Breast epithelium (tissue), 4 donors: ENCODE measurements around the gene ARHGDIG. TPM values are rescaled to one million over a fixed set of nuclear protein-coding genes. Genes with fewer than 3 reads are reported as not detected.

Experiments
- DNase-seq, 2 donors: peaks; one replicate each; pipeline ENCODE4 v3.0.0-alpha.2; 2019; ENCODE audit warnings: low spot score in 2 of 2
- H3K27ac ChIP-seq, 2 donors: fragments of 200-600 bp; sonication (generic) in 1 of 2; one replicate each; pipeline ENCODE4 v1.5.1; 2016 to 2019; ENCODE audit warnings: mild to moderate bottlenecking in 1 of 2
- H3K27me3 ChIP-seq, 2 donors: fragments of 200-600 bp; sonication (generic) in 1 of 2; one replicate each; pipeline versions ENCODE4 v1.5.1 to v1.6.0; 2017 to 2019; ENCODE audit warnings: control low read depth in 1 of 2, mild to moderate bottlenecking in 1 of 2
- H3K36me3 ChIP-seq: fragments of 200-600 bp; one replicate; pipeline ENCODE4 v1.5.1; 2019
- H3K4me1 ChIP-seq, 2 donors: fragments of 200-600 bp; sonication (generic); one replicate each; pipeline ENCODE4 v1.5.1; 2016 to 2019; ENCODE audit warnings: control low read depth in 1 of 2
- H3K4me3 ChIP-seq, 3 donors: fragments of 200-600 bp; sonication (generic); 1 replicate in 2 of 3; 2 replicates in 1 of 3; pipeline ENCODE4 v1.5.1; 2016 to 2019; ENCODE audit warnings: mild to moderate bottlenecking in 3 of 3, moderate library complexity in 2 of 3
- H3K9me3 ChIP-seq, 2 donors: fragments of 200-600 bp; sonication (generic) in 1 of 2; one replicate each; pipeline ENCODE4 v1.5.1; 2016 to 2019; ENCODE audit warnings: control low read depth in 1 of 2
- CTCF ChIP-seq, 3 donors: fragments of 450-650 bp; IDR thresholded peaks; one replicate each; pipeline ENCODE4 v1.5.1; 2016 to 2017; ENCODE audit warnings: antibody characterized with exemption in 3 of 3, mild to moderate bottlenecking in 3 of 3, moderate library complexity in 3 of 3
- POLR2A ChIP-seq: fragments of 450-650 bp; IDR thresholded peaks from one replicate; pipeline ENCODE4 v1.6.1; 2016; ENCODE audit warnings: antibody characterized with exemption, mild to moderate bottlenecking, moderate library complexity
- POLR2AphosphoS5 ChIP-seq, 3 donors: sonication (generic); formaldehyde crosslinking; IDR thresholded peaks; one replicate each; pipeline ENCODE4 v1.6.1; 2017; ENCODE audit warnings: antibody characterized with exemption in 3 of 3
- intact Hi-C: fragments of 100-400 bp; cut with DNase I; formaldehyde crosslinking; loops from one replicate; pipeline ENCODE4 v1.15.1; 2023; ENCODE audit warnings: low total_unique reads
- total RNA-seq, 3 donors: library from RNA; depleted of rRNA; stranded (reverse); fragments of >200 nt; gene quantifications; one replicate each; pipeline ENCODE4 v1.1.0, GENCODE V29; 2016

ARHGDIG gene
- total RNA-seq, 3 donors from 2014 or later: 0.80 to 2.3 (median 1.6) TPM

GRCh38 chr16:322476-323143 is 42.2 kb downstream of the ARHGDIG start:
- no peak for DNase-seq
- no peaks in the 10 kb centered on the region for H3K9me3 ChIP-seq
- no peaks in the 10 kb centered on the region for H3K36me3 ChIP-seq
- no peak overlapping the region for H3K4me3 ChIP-seq
- intact Hi-C loops: no loop called here
- H3K4me1 ChIP-seq: peaks cover 2% of the 10 kb centered on the region in 2 donors
- no peaks in the 10 kb centered on the region for H3K27me3 ChIP-seq
- TF ChIP-seq POLR2A: no peak
- no peak for TF ChIP-seq POLR2AphosphoS5 (IDR thresholded peaks at IDR 0.05)
- TF ChIP-seq CTCF (IDR thresholded peaks at IDR 0.05): no peak
- no peak overlapping the region for H3K27ac ChIP-seq

- no peak overlapping the region for H3K27ac ChIP-seq
- TF ChIP-seq POLR2A: no peak
- no peak for TF ChIP-seq POLR2AphosphoS5 (IDR thresholded peaks at IDR 0.05)
- TF ChIP-seq CTCF (IDR thresholded peaks at IDR 0.05): no peak
- H3K27me3 ChIP-seq: no peaks in the 10 kb centered on the region
- no peaks in the 10 kb centered on the region for H3K9me3 ChIP-seq
- intact Hi-C loops: no loop called here
- DNase-seq: no peak
- no peak overlapping the region for H3K4me3 ChIP-seq
- H3K36me3 ChIP-seq: no peaks in the 10 kb centered on the region
- peaks cover 6 to 9% of the 10 kb centered on the region in 2 donors for H3K4me1 ChIP-seq
Observed at GRCh38 chr16:324201-324450, 43.7 kb downstream of the ARHGDIG start.

- DNase-seq: no peak
Observed at GRCh38 chr16:324451-325334, 44.3 kb downstream of the ARHGDIG start.

GRCh38 chr16:325375-326145 is 45.2 kb downstream of the ARHGDIG start:
- H3K27me3 ChIP-seq: no peaks in the 10 kb centered on the region
- H3K27ac ChIP-seq: no peak overlapping the region
- intact Hi-C loops: no loop called here
- no peak for TF ChIP-seq CTCF (IDR thresholded peaks at IDR 0.05)
- no peak for TF ChIP-seq POLR2AphosphoS5 (IDR thresholded peaks at IDR 0.05)
- no peak for TF ChIP-seq POLR2A
- no peaks in the 10 kb centered on the region for H3K36me3 ChIP-seq
- peak overlapping the region in 1 of 3 donors; percentile 9 for H3K4me3 ChIP-seq
- peaks cover 6 to 9% of the 10 kb centered on the region in 2 donors for H3K4me1 ChIP-seq
- no peak for DNase-seq
- no peaks in the 10 kb centered on the region for H3K9me3 ChIP-seq

More at GRCh38 chr16:324451-325334, 44.3 kb downstream of the ARHGDIG start:
- H3K4me3 ChIP-seq: peak overlapping the region in 2 of 3 donors; percentile 9 to 23
- peaks cover 6 to 9% of the 10 kb centered on the region in 2 donors for H3K4me1 ChIP-seq
- H3K9me3 ChIP-seq: no peaks in the 10 kb centered on the region
- H3K36me3 ChIP-seq: no peaks in the 10 kb centered on the region
- intact Hi-C loops: no loop called here
- H3K27ac ChIP-seq: no peak overlapping the region
- no peaks in the 10 kb centered on the region for H3K27me3 ChIP-seq
- no peak for TF ChIP-seq POLR2AphosphoS5 (IDR thresholded peaks at IDR 0.05)
- TF ChIP-seq CTCF (IDR thresholded peaks at IDR 0.05): no peak
- TF ChIP-seq POLR2A: no peak
